H9 (cell line): ENCODE data around the gene ARHGAP1. TPM values are rescaled to one million over a fixed set of nuclear protein-coding genes. Genes with fewer than 3 reads are reported as not detected.
A peak's percentile ranks its signal among the peaks of the same experiment; 100 is the strongest.

Source experiments
- DNase-seq: peaks from one replicate; pipeline ENCODE4 v3.0.0-alpha.2; 2017
- H2AFZ ChIP-seq: one replicate; pipeline ENCODE4 v1.6.1; 2013; ENCODE audit warnings: mild to moderate bottlenecking, low read length, control low read depth, moderate library complexity
- H2AK5ac ChIP-seq: 2 replicates; pipeline ENCODE4 v1.6.1; 2013; ENCODE audit warnings: low read length, control low read depth, mixed read lengths; ENCODE audit not compliant: insufficient read length
- H2BK120ac ChIP-seq: one replicate; pipeline ENCODE4 v1.6.1; 2013; ENCODE audit warnings: low read depth, mild to moderate bottlenecking, low read length, control low read depth, inconsistent platforms; ENCODE audit not compliant: poor library complexity, severe bottlenecking
- H2BK12ac ChIP-seq: 2 replicates; pipeline ENCODE4 v1.6.1; 2013; ENCODE audit warnings: low read length, control low read depth, mixed read lengths, low read depth; ENCODE audit not compliant: insufficient read length
- H2BK15ac ChIP-seq: 2 replicates; pipeline ENCODE4 v1.6.1; 2013; ENCODE audit warnings: low read depth, low read length, control low read depth
- H2BK20ac ChIP-seq: one replicate; pipeline ENCODE4 v1.6.1; 2013; ENCODE audit warnings: low read depth, mild to moderate bottlenecking, low read length, control low read depth, inconsistent platforms; ENCODE audit not compliant: poor library complexity, severe bottlenecking
- H2BK5ac ChIP-seq: 2 replicates; pipeline ENCODE4 v1.6.1; 2013; ENCODE audit warnings: low read length, control low read depth, mixed read lengths; ENCODE audit not compliant: insufficient read length
- H3K14ac ChIP-seq: 2 replicates; pipeline ENCODE4 v1.6.1; 2013; ENCODE audit warnings: low read length, control low read depth; ENCODE audit not compliant: insufficient read depth
- H3K18ac ChIP-seq: 2 replicates; pipeline ENCODE4 v1.6.1; 2013; ENCODE audit warnings: low read depth, mild to moderate bottlenecking, mixed read lengths, low read length, control low read depth; ENCODE audit not compliant: insufficient read length
- H3K23ac ChIP-seq: 2 replicates; pipeline ENCODE4 v1.6.1; 2013; ENCODE audit warnings: low read length, control low read depth, mixed read lengths, low read depth; ENCODE audit not compliant: insufficient read length
- H3K23me2 ChIP-seq: 2 replicates; pipeline ENCODE4 v1.6.1; 2013; ENCODE audit warnings: low read depth, mild to moderate bottlenecking, mixed read lengths, low read length, control low read depth; ENCODE audit not compliant: insufficient read length, poor library complexity, severe bottlenecking
- H3K27ac ChIP-seq: 2 replicates; pipeline ENCODE4 v1.5.1; 2013; ENCODE audit warnings: low read length, control low read depth, mixed read lengths, low read depth; ENCODE audit not compliant: insufficient read length
- H3K27me3 ChIP-seq: 2 replicates; pipeline ENCODE4 v1.6.1; 2013; ENCODE audit warnings: low read length, control low read depth, inconsistent platforms; ENCODE audit not compliant: insufficient read depth
- H3K4ac ChIP-seq: 2 replicates; pipeline ENCODE4 v1.6.1; 2013; ENCODE audit warnings: low read depth, mild to moderate bottlenecking, control low read depth, inconsistent platforms, low read length, moderate library complexity
- H3K4me1 ChIP-seq: 2 replicates; pipeline ENCODE4 v1.6.1; 2013; ENCODE audit warnings: low read length, control low read depth, inconsistent platforms; ENCODE audit not compliant: insufficient read depth
- H3K4me2 ChIP-seq: 2 replicates; pipeline ENCODE4 v1.6.1; 2013; ENCODE audit warnings: low read length, control low read depth, mixed read lengths; ENCODE audit not compliant: insufficient read length, insufficient read depth
- H3K56ac ChIP-seq: 2 replicates; pipeline ENCODE4 v1.6.1; 2013; ENCODE audit warnings: low read depth, mild to moderate bottlenecking, mixed read lengths, low read length, control low read depth; ENCODE audit not compliant: insufficient read length
- H3K79me1 ChIP-seq: 2 replicates; pipeline ENCODE4 v1.6.1; 2013; ENCODE audit warnings: low read depth, mild to moderate bottlenecking, moderate library complexity, low read length, control low read depth, inconsistent platforms; ENCODE audit not compliant: insufficient read depth, poor library complexity, severe bottlenecking
- H3K79me2 ChIP-seq: 2 replicates; pipeline ENCODE4 v1.6.1; 2013; ENCODE audit warnings: low read length, control low read depth, inconsistent platforms; ENCODE audit not compliant: insufficient read depth
- H3K9ac ChIP-seq: 2 replicates; pipeline ENCODE4 v1.6.1; 2013; ENCODE audit warnings: low read length, control low read depth, mixed read lengths; ENCODE audit not compliant: insufficient read length; ENCODE audit errors: extremely low read depth
- H3K9me3 ChIP-seq: one replicate; pipeline ENCODE4 v1.6.1; 2013; ENCODE audit warnings: low read depth, low read length, inconsistent platforms; ENCODE audit not compliant: control insufficient read depth
- H3T11ph ChIP-seq: one replicate; pipeline ENCODE4 v1.6.1; 2013; ENCODE audit warnings: mild to moderate bottlenecking, low read length, control low read depth, inconsistent platforms
- H4K20me1 ChIP-seq: one replicate; pipeline ENCODE4 v1.6.1; 2013; ENCODE audit not compliant: control insufficient read depth, insufficient read length, insufficient read depth
- H4K5ac ChIP-seq: 2 replicates; pipeline ENCODE4 v1.6.1; 2013; ENCODE audit warnings: low read depth, mild to moderate bottlenecking, mixed read lengths, low read length, control low read depth; ENCODE audit not compliant: insufficient read length
- H4K8ac ChIP-seq: replicated peaks from 2 replicates; pipeline ENCODE4 v1.6.1; 2013; ENCODE audit warnings: low read length, control low read depth, mixed read lengths, low read depth; ENCODE audit not compliant: insufficient read length
- H4K91ac ChIP-seq: 2 replicates; pipeline ENCODE4 v1.6.1; 2013; ENCODE audit warnings: low read depth, mild to moderate bottlenecking, moderate library complexity, mixed read lengths, low read length, control low read depth; ENCODE audit not compliant: insufficient read length
- H3K27ac Mint-ChIP-seq, 3 experiments: 2 replicates in 2 of 3; 3 replicates in 1 of 3; pipeline ENCODE4 v1.8.0; 2020 to 2021; ENCODE audit warnings: mixed read lengths in 3 of 3, mild to moderate bottlenecking in 1 of 3, moderate library complexity in 1 of 3
- H3K27me3 Mint-ChIP-seq: 2 replicates; pipeline ENCODE4 v1.8.0; 2021; ENCODE audit warnings: low read depth, mild to moderate bottlenecking, moderate library complexity, mixed read lengths
- H3K36me3 Mint-ChIP-seq, 3 experiments: 2 replicates in 2 of 3; 3 replicates in 1 of 3; pipeline ENCODE4 v1.8.0; 2020 to 2021; ENCODE audit warnings: low read depth in 3 of 3, mixed read lengths in 3 of 3; ENCODE audit not compliant: insufficient read depth in 1 of 3
- H3K4me1 Mint-ChIP-seq, 2 experiments: 2 replicates each; pipeline ENCODE4 v1.8.0; 2020; ENCODE audit warnings: mixed read lengths in 2 of 2
- H3K4me3 Mint-ChIP-seq, 2 experiments: 2 replicates in 1 of 2; 3 replicates in 1 of 2; pipeline ENCODE4 v1.8.0; 2020 to 2021; ENCODE audit warnings: mild to moderate bottlenecking in 2 of 2, mixed read lengths in 2 of 2, moderate library complexity in 1 of 2
- H3K9me3 Mint-ChIP-seq, 2 experiments: 2 replicates in 1 of 2; 3 replicates in 1 of 2; pipeline ENCODE4 v1.8.0; 2020; ENCODE audit warnings: mild to moderate bottlenecking in 2 of 2, mixed read lengths in 2 of 2, moderate library complexity in 1 of 2
- CTCF ChIP-seq: fragments of 200-600 bp; sonication (generic); conservative IDR thresholded peaks from 3 replicates; pipeline ENCODE4 v1.8.0; 2021; ENCODE audit warnings: antibody characterized with exemption, mild to moderate bottlenecking
- WGBS: extraction: QIAGEN DNeasy Blood & Tissue Kit; methylation state at CpG from one replicate; pipeline ENCODE4 v1.1.7; 2013; ENCODE audit warnings: missing lambda C conversion rate, low lambda C conversion rate, mixed read lengths; ENCODE audit not compliant: insufficient read length; ENCODE audit errors: extremely low coverage; 5-methylcytosine and 5-hydroxymethylcytosine counted together
- total RNA-seq: library from RNA; stranded (reverse); gene quantifications from 2 replicates; pipeline ENCODE4 v1.2.1, GENCODE V29; 2021

Gene ARHGAP1
- total RNA-seq, 1 experiment from 2014 or later: 45.3 TPM

- no peaks in the 10 kb centered on the region for H3K9me3 Mint-ChIP-seq
- H3K4me3 Mint-ChIP-seq: no peak overlapping the region
- DNase-seq: no peak
- Histone ChIP-seq H3K79me2 (no peaks in the 10 kb centered on the region), H3K18ac (no peak overlapping the region), H3K14ac (no peak overlapping the region), H2BK5ac (no peak overlapping the region), H3K23ac (no peak overlapping the region), H3K27me3 (no peaks in the 10 kb centered on the region), H3T11ph (no peak overlapping the region), H4K8ac (no peak overlapping the region), H4K91ac (no peak overlapping the region), H3K4ac (no peak overlapping the region), H3K79me1 (no peaks in the 10 kb centered on the region), H3K9ac (no peak overlapping the region), H2BK20ac (no peak overlapping the region), H3K56ac (no peak overlapping the region), H2BK12ac (no peak overlapping the region), H2BK120ac (no peak overlapping the region), H4K5ac (no peak overlapping the region), H3K4me1 (no peaks in the 10 kb centered on the region), H3K23me2 (no peaks in the 10 kb centered on the region), H3K4me2 (no peak overlapping the region), H2AK5ac (no peak overlapping the region), H3K9me3 (no peaks in the 10 kb centered on the region), H4K20me1 (no peaks in the 10 kb centered on the region), H2BK15ac (no peak overlapping the region), H2AFZ (no peak overlapping the region), H3K27ac (no peak overlapping the region)
- peaks cover 9 to 72% (median 65%) of the 10 kb centered on the region in 3 experiments; a peak in 6 of 7 replicates for H3K36me3 Mint-ChIP-seq
- no CpG with 5 or more reads among the region's 6 CpGs for WGBS
- no peaks in the 10 kb centered on the region for H3K27me3 Mint-ChIP-seq
- no peak for TF ChIP-seq CTCF
- H3K4me1 Mint-ChIP-seq: no peaks in the 10 kb centered on the region
- H3K27ac Mint-ChIP-seq: peak overlapping the region in 1 of 3 experiments; percentile 13; a peak in 1 of 7 replicates
Observed at GRCh38 chr11:46664612-46665011, 35.8 kb downstream of the ARHGAP1 start.
